HEK293 (cell line): ENCODE data around the gene DNAJB6.

Experiments used
- CTCF ChIP-seq: fragments of 450-650 bp; formaldehyde crosslinking; IDR thresholded peaks from 2 replicates; pipeline ENCODE4 v1.5.1; 2016; ENCODE audit warnings: missing biosample characterization, missing genetic modification characterization
- MZF1 ChIP-seq: fragments of 450-650 bp; formaldehyde crosslinking; IDR thresholded peaks from 2 replicates; pipeline ENCODE4 v1.5.1; 2017; ENCODE audit warnings: missing biosample characterization, missing genetic modification characterization, borderline replicate concordance
- ZNF580 ChIP-seq: fragments of 450-650 bp; formaldehyde crosslinking; IDR thresholded peaks from 2 replicates; pipeline ENCODE4 v1.5.1; 2016; ENCODE audit warnings: missing biosample characterization, missing genetic modification characterization

DNA sequence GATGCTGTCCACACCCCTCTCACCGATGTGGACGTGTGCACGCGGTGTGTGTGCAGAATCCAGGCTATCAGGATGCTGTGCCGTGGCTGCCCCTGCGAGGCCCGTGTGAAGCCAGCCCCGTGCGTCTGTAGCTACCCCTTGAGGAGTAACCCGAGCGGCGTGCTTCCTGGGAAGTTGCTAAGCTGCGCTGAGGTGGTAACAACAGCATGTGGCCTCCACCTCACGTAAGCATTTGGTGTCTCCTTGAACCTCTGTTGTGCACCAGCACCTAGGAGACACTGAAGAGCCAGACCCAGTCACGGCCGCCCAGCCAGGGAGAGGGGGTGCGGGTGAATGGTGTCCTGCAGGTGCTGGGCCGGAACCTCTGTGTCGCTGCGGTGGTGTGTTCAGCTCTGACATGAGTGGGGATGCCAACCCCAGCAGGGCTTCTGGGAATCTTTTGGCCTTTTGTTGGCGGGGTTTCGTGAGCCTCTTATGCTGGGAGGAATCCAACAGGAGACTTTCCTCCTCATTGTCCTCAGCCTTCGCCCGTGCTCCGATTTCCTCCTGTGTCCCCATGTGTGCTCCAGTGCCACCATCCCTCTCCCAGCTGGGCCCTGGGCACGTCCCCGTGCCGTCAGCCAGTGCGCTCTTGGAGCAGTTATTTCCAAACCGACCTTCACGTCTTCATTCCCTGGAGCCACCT is 60.4 kb downstream of the DNAJB6 start:
- TF ChIP-seq CTCF (no peak), ZNF580 (tag by site-specific recombination) (no peak), MZF1 (no peak)
